PC-9 (cell line): ENCODE measurements around the gene RBL2.

Experiments used
- CTCF ChIP-seq: fragments of 200-600 bp; sonication (generic); conservative IDR thresholded peaks from 2 replicates; pipeline ENCODE4 v1.6.1; 2017; ENCODE audit warnings: mixed run types, antibody characterized with exemption, mild to moderate bottlenecking, moderate library complexity
- EZH2 ChIP-seq: fragments of 200-600 bp; sonication (generic); IDR thresholded peaks from 2 replicates; pipeline ENCODE4 v1.8.0; 2017; ENCODE audit warnings: antibody characterized with exemption, low read depth

- no peak for TF ChIP-seq CTCF
- TF ChIP-seq EZH2, result no peak
Observed at GRCh38 chr16:53417011-53417410, 17.3 kb upstream of the RBL2 start.
